LNCaP clone FGC (cell line): ENCODE results near the gene ANAPC15.
A peak's percentile ranks its signal among the peaks of the same experiment; 100 is the strongest.

Experiments used
- DNase-seq: peaks from one replicate; pipeline ENCODE4 v3.0.0-alpha.2; 2011; ENCODE audit warnings: low read depth
- H3K4me3 ChIP-seq: 2 replicates; pipeline ENCODE4 v1.5.1; 2011; ENCODE audit warnings: mild to moderate bottlenecking, low read depth, low read length, control low read depth
- TF ChIP-seq, protein P1 (sequence below): IDR thresholded peaks from 2 replicates; pipeline ENCODE4 v1.5.1; 2012; ENCODE audit warnings: mild to moderate bottlenecking; ENCODE audit not compliant: control insufficient read depth, insufficient read depth; ENCODE audit errors: extremely low read depth

The ANAPC15 gene

DNA sequence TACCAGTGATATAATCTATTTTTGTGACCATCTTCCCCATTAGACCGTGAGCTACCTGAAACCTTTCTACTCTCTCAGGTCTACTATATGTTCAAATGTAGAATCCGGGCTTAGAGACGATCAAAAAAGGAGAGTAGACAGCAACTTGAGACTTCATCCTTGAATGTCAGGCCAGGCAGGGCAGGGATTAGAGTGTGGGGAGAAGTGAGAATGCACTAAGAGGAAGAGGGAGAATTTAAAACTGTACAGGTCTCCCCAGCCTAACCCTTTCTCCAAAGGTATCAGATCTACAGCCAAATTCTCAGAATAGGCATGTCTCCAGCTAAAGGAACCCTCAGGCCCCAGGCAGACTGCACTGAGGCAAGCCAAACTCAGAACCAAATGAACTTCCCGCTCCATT, 10.3 kb downstream of the ANAPC15 start:
- TF ChIP-seq, protein P1, sequence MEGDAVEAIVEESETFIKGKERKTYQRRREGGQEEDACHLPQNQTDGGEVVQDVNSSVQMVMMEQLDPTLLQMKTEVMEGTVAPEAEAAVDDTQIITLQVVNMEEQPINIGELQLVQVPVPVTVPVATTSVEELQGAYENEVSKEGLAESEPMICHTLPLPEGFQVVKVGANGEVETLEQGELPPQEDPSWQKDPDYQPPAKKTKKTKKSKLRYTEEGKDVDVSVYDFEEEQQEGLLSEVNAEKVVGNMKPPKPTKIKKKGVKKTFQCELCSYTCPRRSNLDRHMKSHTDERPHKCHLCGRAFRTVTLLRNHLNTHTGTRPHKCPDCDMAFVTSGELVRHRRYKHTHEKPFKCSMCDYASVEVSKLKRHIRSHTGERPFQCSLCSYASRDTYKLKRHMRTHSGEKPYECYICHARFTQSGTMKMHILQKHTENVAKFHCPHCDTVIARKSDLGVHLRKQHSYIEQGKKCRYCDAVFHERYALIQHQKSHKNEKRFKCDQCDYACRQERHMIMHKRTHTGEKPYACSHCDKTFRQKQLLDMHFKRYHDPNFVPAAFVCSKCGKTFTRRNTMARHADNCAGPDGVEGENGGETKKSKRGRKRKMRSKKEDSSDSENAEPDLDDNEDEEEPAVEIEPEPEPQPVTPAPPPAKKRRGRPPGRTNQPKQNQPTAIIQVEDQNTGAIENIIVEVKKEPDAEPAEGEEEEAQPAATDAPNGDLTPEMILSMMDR: no peak
- DNase-seq: no peak
- H3K4me3 ChIP-seq: peak overlapping the region; percentile 99

DNA sequence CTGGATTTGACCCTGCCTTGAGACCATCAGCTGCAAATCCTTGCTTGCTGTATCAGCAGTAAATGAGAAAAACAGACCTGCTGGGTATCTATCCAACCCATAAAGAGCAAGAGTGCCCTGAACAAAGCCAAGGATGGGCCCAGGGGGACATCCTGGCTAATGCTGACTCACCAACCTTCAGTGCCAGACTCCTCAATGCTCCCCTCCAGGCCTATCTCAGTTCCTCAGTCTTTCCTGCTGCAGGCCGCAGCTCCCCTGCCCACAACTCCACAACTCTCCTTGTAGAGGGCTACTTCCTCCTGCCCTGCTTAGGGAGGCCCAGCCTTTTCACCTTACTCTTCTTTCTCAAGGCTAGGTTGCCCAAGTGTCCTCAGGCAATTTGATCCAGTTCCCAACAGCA, 12.0 kb downstream of the ANAPC15 start:
- TF ChIP-seq, protein P1: no peak
- DNase-seq: no peak
- H3K4me3 ChIP-seq: no peak overlapping the region

DNA sequence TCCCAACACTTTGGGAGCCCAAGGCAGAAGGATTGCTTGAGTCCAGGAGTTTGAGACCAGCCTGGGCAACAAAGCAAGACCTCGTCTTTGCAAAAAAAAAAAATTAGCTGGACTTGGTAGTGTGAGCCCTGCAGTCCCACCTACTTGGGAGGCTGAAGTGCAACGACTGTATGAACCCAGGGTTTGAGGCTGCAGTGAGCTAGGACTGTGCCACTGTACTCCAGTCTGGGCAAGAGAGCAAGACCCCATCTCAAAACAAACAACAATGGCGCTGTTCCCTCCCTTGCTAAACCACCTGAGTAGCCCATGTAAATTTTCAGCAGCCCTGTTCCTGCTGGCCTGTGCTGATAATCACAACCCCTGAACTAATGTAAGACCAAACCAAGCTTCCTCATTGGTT, 12.5 kb downstream of the ANAPC15 start:
- no peak for DNase-seq
- TF ChIP-seq, protein P1: no peak
- H3K4me3 ChIP-seq: no peak overlapping the region

DNA sequence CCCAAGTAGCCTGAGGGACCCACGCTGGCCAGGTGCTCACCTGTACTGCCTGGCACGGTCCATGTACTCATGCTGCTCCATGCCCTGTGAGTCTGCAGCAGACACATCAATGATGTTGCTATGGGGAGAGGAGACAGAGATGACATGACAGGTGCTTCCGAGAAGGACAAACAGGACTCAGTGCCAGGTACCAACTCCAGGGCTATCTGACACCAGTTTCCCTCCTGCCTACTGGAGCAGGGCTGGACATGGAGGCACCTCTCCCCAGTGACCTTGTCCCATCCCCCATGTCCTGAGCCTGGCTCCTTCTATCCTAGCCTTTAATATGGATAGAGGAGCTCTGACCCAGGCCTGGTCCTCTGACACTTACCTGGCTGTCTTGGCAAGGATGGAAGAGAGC, 13.8 kb downstream of the ANAPC15 start:
- TF ChIP-seq, protein P1: no peak
- no peak for DNase-seq
- no peak overlapping the region for H3K4me3 ChIP-seq

DNA sequence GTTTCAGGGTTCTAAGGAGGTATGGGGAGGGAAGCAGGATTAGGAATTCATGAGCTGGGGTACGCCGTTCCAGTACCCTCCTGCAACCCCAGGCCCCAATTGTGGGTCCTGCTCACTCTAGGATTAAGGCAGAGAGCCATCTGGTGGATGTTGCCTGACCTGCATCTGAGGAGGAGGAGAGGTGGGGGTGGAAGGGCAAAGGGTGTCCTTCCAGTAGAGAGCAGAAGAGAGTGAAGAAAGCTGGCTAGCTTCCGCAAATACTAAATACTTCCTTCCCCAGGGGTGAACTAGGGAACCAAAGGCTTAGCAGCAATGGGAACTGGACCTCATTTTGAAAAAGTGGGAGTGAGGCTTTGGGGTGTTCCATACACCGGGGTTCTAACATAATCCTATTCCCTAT, 21.2 kb downstream of the ANAPC15 start:
- peak; percentile 35 for DNase-seq
- no peak overlapping the region for H3K4me3 ChIP-seq
- TF ChIP-seq, protein P1: peak; percentile 96

DNA sequence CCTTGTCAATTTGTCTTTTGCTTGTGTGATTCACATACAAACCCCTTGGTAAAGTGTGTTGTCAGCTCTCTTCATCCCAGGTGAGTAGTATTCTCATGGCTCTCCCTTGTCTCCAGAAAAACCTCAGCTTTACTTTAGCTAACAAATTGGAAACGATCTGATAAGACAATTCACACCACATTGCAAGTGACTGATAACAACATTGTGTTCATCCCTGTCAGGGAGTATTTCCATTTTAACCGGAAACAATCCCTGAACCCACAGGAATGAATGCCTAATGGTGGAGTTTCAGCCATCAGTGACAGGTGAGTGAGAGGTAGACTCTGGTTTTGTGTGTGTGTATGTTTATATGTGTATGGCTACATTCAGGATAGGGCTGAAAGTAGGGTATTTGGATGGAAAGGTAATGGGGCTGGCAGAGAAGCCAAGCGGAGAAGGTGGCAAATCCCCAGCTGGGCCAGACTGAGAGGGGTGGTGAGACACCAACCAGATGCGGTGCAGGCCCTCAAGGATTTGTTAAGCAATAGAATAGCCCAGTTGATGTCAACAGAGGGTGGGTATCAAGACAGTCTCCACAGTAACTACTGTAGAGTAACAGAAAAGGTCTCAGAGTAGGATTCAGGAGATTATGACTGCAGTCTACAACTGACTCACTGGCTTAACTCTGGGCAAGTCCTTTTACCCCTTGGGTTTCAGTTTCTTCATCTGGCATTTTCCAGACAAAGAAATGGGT, 24.3 kb downstream of the ANAPC15 start:
- DNase-seq: no peak
- TF ChIP-seq, protein P1: no peak

More for the DNA sequence above, 24.3 kb downstream of the ANAPC15 start:
- no peak overlapping the region for H3K4me3 ChIP-seq
